ENCODE data around the gene JAK1.

DNA sequence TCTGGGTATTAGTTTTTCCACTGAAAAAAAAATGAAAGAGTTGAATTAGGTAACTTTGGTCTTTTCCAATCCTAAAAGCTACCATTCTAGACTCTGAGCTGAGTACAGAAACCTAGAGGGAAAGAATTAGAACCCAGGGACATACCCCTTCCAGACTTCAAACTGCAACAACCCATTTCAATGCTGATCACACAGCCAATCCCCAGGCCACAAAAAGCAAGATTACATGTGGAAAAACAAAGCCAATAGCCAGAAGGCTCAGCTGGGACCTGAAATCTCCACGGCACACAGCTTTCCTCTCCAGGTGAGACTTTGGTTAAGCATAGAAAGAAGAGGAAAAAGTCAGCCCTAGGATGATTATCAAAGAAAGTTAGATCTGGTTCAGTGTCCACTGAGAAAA, 88.8 kb downstream of the JAK1 start:
- TF ChIP-seq EZH2phosphoT487 (IDR thresholded peaks at IDR 0.05; ENCODE audit: insufficient read depth, low read depth), result no peak
- TF ChIP-seq EZH2 (IDR thresholded peaks at IDR 0.05; ENCODE audit: insufficient read depth, poor library complexity, severe bottlenecking), result no peak

Measured in GM23248 (cell line).